Measurements from ENCODE around the gene ODAD4.
A peak's percentile ranks its signal among the peaks of the same experiment; 100 is the strongest.

Gene ODAD4, protein sequence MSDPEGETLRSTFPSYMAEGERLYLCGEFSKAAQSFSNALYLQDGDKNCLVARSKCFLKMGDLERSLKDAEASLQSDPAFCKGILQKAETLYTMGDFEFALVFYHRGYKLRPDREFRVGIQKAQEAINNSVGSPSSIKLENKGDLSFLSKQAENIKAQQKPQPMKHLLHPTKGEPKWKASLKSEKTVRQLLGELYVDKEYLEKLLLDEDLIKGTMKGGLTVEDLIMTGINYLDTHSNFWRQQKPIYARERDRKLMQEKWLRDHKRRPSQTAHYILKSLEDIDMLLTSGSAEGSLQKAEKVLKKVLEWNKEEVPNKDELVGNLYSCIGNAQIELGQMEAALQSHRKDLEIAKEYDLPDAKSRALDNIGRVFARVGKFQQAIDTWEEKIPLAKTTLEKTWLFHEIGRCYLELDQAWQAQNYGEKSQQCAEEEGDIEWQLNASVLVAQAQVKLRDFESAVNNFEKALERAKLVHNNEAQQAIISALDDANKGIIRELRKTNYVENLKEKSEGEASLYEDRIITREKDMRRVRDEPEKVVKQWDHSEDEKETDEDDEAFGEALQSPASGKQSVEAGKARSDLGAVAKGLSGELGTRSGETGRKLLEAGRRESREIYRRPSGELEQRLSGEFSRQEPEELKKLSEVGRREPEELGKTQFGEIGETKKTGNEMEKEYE
- long read RNA-seq: 0 reads

DNA sequence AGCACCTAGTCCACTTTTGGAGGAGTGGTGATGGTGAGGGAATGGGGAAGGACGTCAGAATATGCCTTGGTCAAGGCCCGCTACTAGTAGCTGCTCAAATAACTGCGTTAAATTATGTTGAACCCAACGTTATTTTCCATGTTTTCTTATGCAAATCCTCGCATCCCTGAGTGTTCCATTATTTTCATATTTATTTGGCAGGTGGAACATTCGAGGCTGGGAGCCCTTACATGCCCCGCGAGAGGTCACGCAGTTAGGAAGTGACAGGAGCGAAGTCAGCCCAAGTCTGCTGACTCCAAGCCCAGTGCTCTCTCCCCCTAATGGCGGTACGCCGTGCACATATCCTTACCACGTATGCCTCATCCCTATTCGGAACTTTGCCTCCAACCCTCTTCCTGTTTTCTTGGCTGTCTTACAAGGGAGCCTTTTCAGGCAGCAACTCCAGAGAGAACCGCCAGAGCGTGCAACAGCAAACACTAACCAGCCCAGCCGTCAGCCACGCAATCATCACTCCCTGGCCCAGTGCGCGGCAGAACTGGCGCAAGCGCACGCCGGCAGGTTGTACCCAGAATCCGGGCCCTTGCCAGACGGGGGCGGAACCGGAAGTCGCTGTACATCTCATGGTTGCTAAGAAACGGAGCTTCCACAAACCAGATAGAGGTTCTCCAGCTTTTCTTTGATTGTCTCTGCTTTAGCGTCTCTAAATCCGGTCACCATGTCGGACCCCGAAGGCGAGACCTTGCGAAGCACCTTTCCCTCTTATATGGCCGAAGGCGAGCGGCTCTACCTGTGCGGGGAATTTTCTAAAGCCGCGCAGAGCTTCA lies at the start of gene ODAD4:
Gene ODAD4, plus strand, starts transcription at position 609 of the 824 bp plus-strand sequence. Its CDS starts 107 bp downstream, at position 716.
- peak; percentile 70 for TF ChIP-seq GABPA (IDR thresholded peaks at IDR 0.05; ENCODE audit: low read depth)
- peak; percentile 92 for TF ChIP-seq SPI1 (IDR thresholded peaks at IDR 0.05; ENCODE audit: borderline replicate concordance, low read depth)
- TF ChIP-seq REST (IDR thresholded peaks at IDR 0.05; ENCODE audit: insufficient replicate concordance, low read depth): no peak
- TF ChIP-seq CTCF (IDR thresholded peaks at IDR 0.05; ENCODE audit: insufficient read depth, low read length): peak; percentile 32
- peak; percentile 86 for TF ChIP-seq POLR2AphosphoS5 (IDR thresholded peaks at IDR 0.05; ENCODE audit: low read depth)
- no peaks in the 10 kb centered on the region for H3K27me3 ChIP-seq (ENCODE audit: insufficient read depth, poor library complexity, severe bottlenecking)
- H3K27ac ChIP-seq (replicated peaks): peak within 1 kb of the TSS; percentile 74
- peak within 1 kb of the TSS; percentile 47 for H3K4me3 ChIP-seq (replicated peaks; ENCODE audit: insufficient read depth, low read length)
- peak; percentile 90 to 98 for DNase-seq (ENCODE audit: low read depth in 1 of 2, low spot score in 1 of 2)

GRCh38 chr17:41882756-41883155 lies 47.7 kb upstream of the ODAD4 start:
- DNase-seq (ENCODE audit: low read depth in 1 of 2, low spot score in 1 of 2): no peak
- H3K27me3 ChIP-seq (ENCODE audit: insufficient read depth, poor library complexity, severe bottlenecking): no peaks in the 10 kb centered on the region
- no peak for TF ChIP-seq CTCF (IDR thresholded peaks at IDR 0.05; ENCODE audit: insufficient read depth, low read length)
- no peak for TF ChIP-seq GABPA (IDR thresholded peaks at IDR 0.05; ENCODE audit: low read depth)
- TF ChIP-seq REST (IDR thresholded peaks at IDR 0.05; ENCODE audit: insufficient replicate concordance, low read depth): no peak
- TF ChIP-seq POLR2AphosphoS5 (IDR thresholded peaks at IDR 0.05; ENCODE audit: low read depth): no peak
- TF ChIP-seq SPI1 (IDR thresholded peaks at IDR 0.05; ENCODE audit: borderline replicate concordance, low read depth): no peak
- no peak overlapping the region for H3K27ac ChIP-seq (replicated peaks)
- H3K4me3 ChIP-seq (replicated peaks; ENCODE audit: insufficient read depth, low read length): no peak overlapping the region

GRCh38 chr17:41885733-41886132 lies 44.7 kb upstream of the ODAD4 start:
- Histone ChIP-seq H3K27me3 (ENCODE audit: insufficient read depth, poor library complexity, severe bottlenecking) (no peaks in the 10 kb centered on the region), H3K4me3 (replicated peaks; ENCODE audit: insufficient read depth, low read length) (no peak overlapping the region), H3K27ac (replicated peaks) (no peak overlapping the region)
- TF ChIP-seq GABPA (IDR thresholded peaks at IDR 0.05; ENCODE audit: low read depth) (no peak), CTCF (IDR thresholded peaks at IDR 0.05; ENCODE audit: insufficient read depth, low read length) (no peak), SPI1 (IDR thresholded peaks at IDR 0.05; ENCODE audit: borderline replicate concordance, low read depth) (no peak), REST (IDR thresholded peaks at IDR 0.05; ENCODE audit: insufficient replicate concordance, low read depth) (no peak), POLR2AphosphoS5 (IDR thresholded peaks at IDR 0.05; ENCODE audit: low read depth) (no peak)
- no peak for DNase-seq (ENCODE audit: low read depth in 1 of 2, low spot score in 1 of 2)

All from HL-60 (cell line).